Cardiac muscle cell (in vitro differentiated cells and primary cell): ENCODE measurements around the gene QPCT. TPM values are rescaled to one million over a fixed set of nuclear protein-coding genes. Genes with fewer than 3 reads are reported as not detected.

ENCODE experiments used
- DNase-seq, 2 donors: peaks; one replicate each; pipeline versions ENCODE4 v3.0.0 to v3.0.0-alpha.2; 2010 to 2017; ENCODE audit warnings: low read depth in 1 of 2, low spot score in 1 of 2
- H3K27ac ChIP-seq: fragments of 200-600 bp; sonication (generic); 2 replicates; pipeline ENCODE4 v1.5.1; 2016
- H3K27me3 ChIP-seq: fragments of 200-600 bp; sonication (generic); 2 replicates; pipeline ENCODE4 v1.6.0; 2016; ENCODE audit warnings: control low read depth
- H3K36me3 ChIP-seq: fragments of 200-600 bp; sonication (generic); 2 replicates; pipeline ENCODE4 v1.5.1; 2016; ENCODE audit warnings: control low read depth
- H3K4me1 ChIP-seq: fragments of 200-600 bp; sonication (generic); 2 replicates; pipeline ENCODE4 v1.8.1; 2017; ENCODE audit warnings: low read depth, mild to moderate bottlenecking, mixed run types
- H3K4me3 ChIP-seq: fragments of 200-600 bp; sonication (generic); 2 replicates; pipeline ENCODE4 v1.5.1; 2016; ENCODE audit warnings: mild to moderate bottlenecking
- H3K9me3 ChIP-seq: fragments of 200-600 bp; sonication (generic); 2 replicates; pipeline ENCODE4 v1.5.1; 2017; ENCODE audit warnings: low read depth, mild to moderate bottlenecking, control low read depth
- CTCF ChIP-seq: IDR thresholded peaks from 2 replicates; pipeline ENCODE4 v1.5.1; 2012; ENCODE audit warnings: low read depth, mild to moderate bottlenecking, low read length
- polyA plus RNA-seq: library from polyadenylated mRNA; unstranded; fragments of >200 nt; fragmentation: Nextera tagmentation; extraction: Ambion mirVana; gene quantifications from 2 replicates; pipeline ENCODE4 v1.2.1, GENCODE V29; 2016
- total RNA-seq: library from RNA; depleted of rRNA; stranded (reverse); fragments of >200 nt; gene quantifications from 2 replicates; pipeline ENCODE4 v1.2.3, GENCODE V29; 2016

The QPCT gene
- total and polyA plus RNA-seq, 2 experiments from 2014 or later = 0.33 TPM; not detected in 1

DNA sequence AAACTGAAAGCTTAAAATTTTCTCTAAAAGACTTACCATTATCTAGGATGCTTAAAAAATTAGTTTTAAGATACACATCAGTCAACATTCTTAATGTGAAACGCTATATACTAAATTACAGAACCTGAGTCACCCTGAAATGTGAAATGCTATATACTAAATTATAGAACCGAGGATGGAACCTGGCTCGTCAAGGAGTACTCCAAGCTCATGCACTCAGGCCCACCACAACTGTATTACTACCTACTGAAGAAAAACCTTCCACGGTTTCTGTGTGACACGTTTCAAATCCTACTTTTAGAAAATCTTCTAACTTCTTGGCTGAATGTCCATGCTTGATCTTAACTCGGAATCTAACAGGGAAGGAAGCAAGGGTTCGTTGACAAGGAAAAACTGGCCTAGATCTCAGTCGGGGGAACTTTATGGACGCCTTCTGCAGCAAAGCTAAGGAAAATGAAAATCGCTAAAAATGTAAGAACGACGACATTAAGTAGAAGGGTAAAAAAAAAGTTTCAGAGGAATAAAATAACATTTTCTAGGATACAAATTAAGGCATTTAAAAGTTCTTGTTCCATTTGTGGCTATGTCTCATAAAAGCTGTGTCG is 21.2 kb upstream of the QPCT start:
- no peaks in the 10 kb centered on the region for H3K36me3 ChIP-seq
- TF ChIP-seq CTCF = no peak
- no peak overlapping the region for H3K27ac ChIP-seq
- peak overlapping the region; percentile 87 for H3K4me3 ChIP-seq
- no peaks in the 10 kb centered on the region for H3K9me3 ChIP-seq
- H3K27me3 ChIP-seq = no peaks in the 10 kb centered on the region
- H3K4me1 ChIP-seq = peaks cover 39% of the 10 kb centered on the region
- peak in 1 of 2 donors; percentile 21 for DNase-seq

DNA sequence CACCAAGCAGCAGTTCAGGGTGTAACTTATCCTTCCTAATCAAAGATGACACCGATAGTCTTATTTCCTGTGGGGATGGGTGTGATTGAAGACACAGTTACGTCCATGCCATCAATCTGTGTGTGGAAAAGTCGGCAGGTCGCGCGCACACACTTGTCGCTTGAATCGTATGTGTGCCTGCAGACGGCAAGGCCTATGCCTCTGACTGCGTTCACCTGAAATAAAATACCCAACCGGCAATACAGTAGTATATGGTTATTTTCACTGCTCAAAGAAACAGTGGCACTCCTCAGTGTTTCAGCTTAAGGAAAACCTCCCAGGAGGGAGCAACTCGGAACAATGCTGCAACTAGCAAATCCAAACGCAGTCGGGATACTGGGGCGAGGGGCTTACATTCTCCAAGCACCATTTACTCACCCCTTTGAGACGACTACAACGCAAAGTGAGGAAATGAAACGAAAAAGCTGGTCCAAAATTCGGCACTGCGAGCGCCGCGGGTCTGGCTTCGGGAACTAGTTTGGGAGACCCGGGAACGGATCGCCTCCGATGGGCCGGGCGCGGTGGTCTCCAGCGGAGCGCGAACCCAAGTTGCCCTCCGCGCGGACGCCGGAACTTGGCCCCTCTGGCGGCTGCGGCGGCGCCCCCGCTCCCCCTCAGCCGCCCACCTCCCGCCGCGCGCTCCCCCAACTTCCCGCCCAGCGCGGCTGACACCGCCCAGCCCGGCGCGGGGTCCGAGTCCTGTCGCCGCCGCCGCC is 20.5 kb upstream of the QPCT start:
- H3K9me3 ChIP-seq = no peaks in the 10 kb centered on the region
- no peak for TF ChIP-seq CTCF
- peak overlapping the region; percentile 87 for H3K4me3 ChIP-seq
- no peaks in the 10 kb centered on the region for H3K36me3 ChIP-seq
- DNase-seq = peak; percentile 40 to 57
- H3K4me1 ChIP-seq = peaks cover 32% of the 10 kb centered on the region
- H3K27me3 ChIP-seq = no peaks in the 10 kb centered on the region
- H3K27ac ChIP-seq = peak overlapping the region; percentile 90

DNA sequence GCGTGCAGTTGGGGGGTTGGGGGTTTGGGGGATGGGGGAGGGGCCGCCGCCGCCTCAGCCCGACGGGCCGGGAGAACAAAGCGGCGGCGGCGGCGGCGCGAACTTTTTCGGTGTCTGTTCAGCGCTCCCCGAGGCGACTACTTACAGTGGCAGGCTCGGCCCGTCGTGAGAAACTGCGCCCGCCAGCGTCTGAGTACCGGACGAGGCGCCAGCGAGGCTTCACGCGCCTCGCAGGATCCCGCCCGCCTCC is 20.0 kb upstream of the QPCT start:
- H3K27ac ChIP-seq = peak overlapping the region; percentile 90
- DNase-seq = peak; percentile 87 to 92
- no peak for TF ChIP-seq CTCF

DNA sequence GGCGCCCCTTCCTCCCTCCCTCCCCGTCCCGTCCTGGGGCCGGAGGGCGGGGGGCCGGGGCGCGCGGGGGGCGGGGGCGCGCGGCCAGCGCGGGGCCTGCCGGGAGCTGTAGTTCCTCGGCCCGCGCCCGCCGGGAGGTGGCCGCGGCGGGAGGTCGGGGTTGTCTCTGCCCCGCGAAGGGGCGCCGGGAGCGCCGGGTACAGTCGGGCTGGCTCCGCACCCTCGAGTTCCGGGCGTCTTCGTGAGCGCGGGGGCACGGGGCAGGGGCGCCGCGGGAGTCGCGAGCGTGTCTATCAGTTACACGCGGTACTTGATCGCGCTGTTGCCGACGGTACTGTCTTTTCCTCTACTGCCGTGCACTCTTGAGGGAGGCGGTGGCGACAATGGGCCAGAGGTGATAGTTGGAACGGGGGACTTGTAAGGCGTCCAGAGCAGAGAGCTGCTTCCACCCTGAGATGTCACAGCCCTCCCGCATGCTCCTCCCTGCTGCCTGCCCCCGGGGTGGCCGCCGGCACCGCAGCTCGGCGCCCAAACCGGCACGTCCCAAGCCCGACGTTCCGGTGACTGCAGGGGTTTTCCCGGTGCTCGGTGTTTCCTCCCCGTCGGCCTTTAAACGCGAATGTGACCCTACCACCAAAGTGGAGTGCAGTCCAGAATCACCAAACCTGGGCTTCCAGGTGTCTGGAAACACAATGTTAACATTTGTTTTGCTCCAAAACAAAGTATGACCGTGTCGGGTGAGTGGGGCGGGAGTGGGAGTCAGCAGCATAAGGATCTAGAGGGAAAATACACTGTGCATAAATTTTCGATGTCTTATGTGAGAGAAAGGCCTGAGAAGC is 19.4 kb upstream of the QPCT start, which contains the start of gene PRKD3:
TSS of gene PRKD3 (minus strand) at position 48 of the 839 bp plus-strand sequence. CDS start 8,309 bp downstream, outside the sequence.
- Histone ChIP-seq H3K4me1 (peaks cover 29% of the 10 kb centered on the region), H3K9me3 (no peaks in the 10 kb centered on the region), H3K36me3 (no peaks in the 10 kb centered on the region), H3K27ac (peak within 1 kb of the TSS; percentile 90), H3K4me3 (peak within 1 kb of the TSS; percentile 87), H3K27me3 (no peaks in the 10 kb centered on the region)
- no peak for TF ChIP-seq CTCF
- peak in 1 of 2 donors; percentile 53 for DNase-seq

More for the DNA sequence above, 20.0 kb upstream of the QPCT start:
- Histone ChIP-seq H3K9me3 (no peaks in the 10 kb centered on the region), H3K36me3 (no peaks in the 10 kb centered on the region), H3K4me3 (peak overlapping the region; percentile 87), H3K27me3 (no peaks in the 10 kb centered on the region), H3K4me1 (peaks cover 29% of the 10 kb centered on the region)

- Histone ChIP-seq H3K4me1 (peaks cover 29% of the 10 kb centered on the region), H3K4me3 (no peak overlapping the region), H3K9me3 (no peaks in the 10 kb centered on the region), H3K36me3 (no peaks in the 10 kb centered on the region), H3K27ac (no peak overlapping the region), H3K27me3 (no peaks in the 10 kb centered on the region)
- no peak for TF ChIP-seq CTCF
- DNase-seq = no peak
Measured at GRCh38 chr2:37325625-37326071, 18.8 kb upstream of the QPCT start.
